Activated B cell treated with CpG ODN at 0.5 μM for 24 hours (primary cell): ENCODE data around the gene NANOGP8. TPM values are rescaled to one million over a fixed set of nuclear protein-coding genes. Genes with fewer than 3 reads are reported as not detected.

Source experiments
- ATAC-seq: fragments of 200-7000 bp; cut with Tn5 transposase; one replicate; pipeline ENCODE4 v1.10.0; 2021; ENCODE audit warnings: low read depth, mild to moderate bottlenecking, moderate library complexity
- CTCF ChIA-PET: fragments of 350-600 bp; sonication (Branson Sonifier 250); formaldehyde crosslinking; loops from one replicate; lab custom pipeline; 2021; ENCODE audit warnings: antibody characterized with exemption; lab: Charles Lee
- POLR2A ChIA-PET: fragments of 350-600 bp; sonication (Branson Sonifier 250); formaldehyde crosslinking; loops from one replicate; lab custom pipeline; 2021; ENCODE audit warnings: antibody characterized with exemption; lab: Charles Lee
- DNase-seq: peaks from one replicate; pipeline ENCODE4 v3.0.0; 2022
- H3K27ac Mint-ChIP-seq: one replicate; pipeline ENCODE4 v1.8.0; 2020; ENCODE audit warnings: mixed read lengths
- H3K27me3 Mint-ChIP-seq: one replicate; pipeline ENCODE4 v1.8.0; 2021; ENCODE audit warnings: mixed read lengths
- H3K36me3 Mint-ChIP-seq: one replicate; pipeline ENCODE4 v1.8.0; 2021; ENCODE audit warnings: low read depth, mixed read lengths
- H3K4me1 Mint-ChIP-seq: one replicate; pipeline ENCODE4 v1.8.0; 2021; ENCODE audit warnings: mixed read lengths
- H3K4me3 Mint-ChIP-seq: one replicate; pipeline ENCODE4 v1.8.0; 2020; ENCODE audit warnings: mild to moderate bottlenecking, mixed read lengths
- H3K9me3 Mint-ChIP-seq: one replicate; pipeline ENCODE4 v1.8.0; 2020; ENCODE audit warnings: mixed read lengths
- intact Hi-C: fragments of 100-400 bp; cut with micrococcal nuclease; formaldehyde crosslinking; loops from one replicate; pipeline ENCODE4 v1.15.1; 2024
- total RNA-seq: library from RNA; stranded (reverse); gene quantifications from 2 replicates; pipeline ENCODE4 v1.2.3, GENCODE V29; 2022
- TF ChIP-seq, protein P1 (sequence below): fragments of 200-600 bp; IDR thresholded peaks from one replicate; pipeline ENCODE4 v1.8.0; 2022; ENCODE audit warnings: antibody characterized with exemption, mild to moderate bottlenecking

Gene NANOGP8
- total RNA-seq, 1 donor from 2014 or later, result 0.47 TPM

DNA sequence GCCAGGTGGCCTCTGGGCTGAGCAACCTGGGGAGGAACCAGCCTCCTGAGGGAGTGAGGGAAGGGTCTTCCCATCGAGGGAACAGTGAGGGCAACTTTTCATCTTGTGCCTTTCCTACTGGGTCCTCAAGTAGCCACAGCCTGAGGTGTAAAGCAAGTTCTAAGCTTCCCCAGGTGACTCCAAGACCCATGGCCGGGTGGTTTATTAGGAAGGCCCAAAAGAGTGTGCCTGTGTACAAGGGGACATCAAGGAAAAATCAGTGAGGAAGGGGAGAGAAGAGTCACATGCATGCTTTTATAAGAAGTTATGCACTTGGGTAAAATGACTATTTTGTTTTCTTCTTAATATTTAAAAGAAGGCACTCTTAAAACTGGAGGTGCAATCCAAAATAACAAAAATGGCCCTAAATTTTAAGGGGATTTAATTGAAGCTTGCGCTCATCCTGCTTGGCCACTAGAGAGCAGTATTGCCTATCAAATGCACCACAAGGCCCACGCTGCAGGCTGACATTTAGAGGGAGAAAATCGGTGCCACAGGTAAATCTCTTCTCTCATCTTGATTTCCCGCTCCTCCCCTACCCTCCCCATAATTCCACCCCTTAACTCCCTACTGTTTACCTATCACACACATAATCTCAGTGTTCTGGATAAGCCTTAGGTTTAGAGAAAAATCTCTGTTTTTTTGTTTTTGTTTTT lies 6.7 kb downstream of the NANOGP8 start:
- POLR2A ChIA-PET, result no interaction called here
- intact Hi-C loops, result loop anchor here (1.0 kb wide), 1 partner anchor 366 kb away; no protein-coding TSS in a partner anchor
- H3K9me3 Mint-ChIP-seq, result no peaks in the 10 kb centered on the region

DNA sequence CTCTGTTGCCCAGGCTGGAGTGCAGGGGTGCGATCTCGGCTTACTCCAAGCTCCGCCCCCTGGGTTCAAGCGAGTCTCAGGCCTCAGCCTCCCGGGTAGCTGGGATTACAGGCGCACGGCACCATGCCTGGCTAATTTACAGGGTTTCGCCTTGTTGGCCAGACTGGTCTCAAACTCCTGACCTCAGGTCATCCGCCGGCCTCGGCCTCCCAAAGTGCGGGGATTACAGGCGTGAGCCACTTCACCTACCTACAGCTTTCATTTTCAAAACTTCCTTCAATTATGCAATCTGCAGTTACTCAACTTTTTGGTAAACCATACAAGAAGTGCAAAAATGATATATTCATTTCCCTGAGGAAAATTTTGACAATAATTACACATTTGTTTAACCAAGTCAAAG lies 14.0 kb downstream of the NANOGP8 start:
- ATAC-seq, result no peak
- H3K36me3 Mint-ChIP-seq, result no peaks in the 10 kb centered on the region
- CTCF ChIA-PET, result no interaction called here
- TF ChIP-seq, protein P1, sequence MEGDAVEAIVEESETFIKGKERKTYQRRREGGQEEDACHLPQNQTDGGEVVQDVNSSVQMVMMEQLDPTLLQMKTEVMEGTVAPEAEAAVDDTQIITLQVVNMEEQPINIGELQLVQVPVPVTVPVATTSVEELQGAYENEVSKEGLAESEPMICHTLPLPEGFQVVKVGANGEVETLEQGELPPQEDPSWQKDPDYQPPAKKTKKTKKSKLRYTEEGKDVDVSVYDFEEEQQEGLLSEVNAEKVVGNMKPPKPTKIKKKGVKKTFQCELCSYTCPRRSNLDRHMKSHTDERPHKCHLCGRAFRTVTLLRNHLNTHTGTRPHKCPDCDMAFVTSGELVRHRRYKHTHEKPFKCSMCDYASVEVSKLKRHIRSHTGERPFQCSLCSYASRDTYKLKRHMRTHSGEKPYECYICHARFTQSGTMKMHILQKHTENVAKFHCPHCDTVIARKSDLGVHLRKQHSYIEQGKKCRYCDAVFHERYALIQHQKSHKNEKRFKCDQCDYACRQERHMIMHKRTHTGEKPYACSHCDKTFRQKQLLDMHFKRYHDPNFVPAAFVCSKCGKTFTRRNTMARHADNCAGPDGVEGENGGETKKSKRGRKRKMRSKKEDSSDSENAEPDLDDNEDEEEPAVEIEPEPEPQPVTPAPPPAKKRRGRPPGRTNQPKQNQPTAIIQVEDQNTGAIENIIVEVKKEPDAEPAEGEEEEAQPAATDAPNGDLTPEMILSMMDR, result no peak
- no peak overlapping the region for H3K4me3 Mint-ChIP-seq
- H3K4me1 Mint-ChIP-seq, result no peaks in the 10 kb centered on the region
- H3K9me3 Mint-ChIP-seq, result no peaks in the 10 kb centered on the region
- H3K27ac Mint-ChIP-seq, result no peak overlapping the region
- POLR2A ChIA-PET, result no interaction called here
- no peak for DNase-seq
- intact Hi-C loops, result no loop called here
- H3K27me3 Mint-ChIP-seq, result peaks cover 2% of the 10 kb centered on the region

More for the DNA sequence above, 6.7 kb downstream of the NANOGP8 start:
- H3K36me3 Mint-ChIP-seq, result no peaks in the 10 kb centered on the region
- CTCF ChIA-PET, result interaction anchor here (0.5 to 1.5 kb wide), 3 partner anchors 366 to 442 kb away, joined by 3 to 12 read pairs (median 3); no protein-coding TSS in a partner anchor
- H3K4me3 Mint-ChIP-seq, result no peak overlapping the region
- TF ChIP-seq, protein P1, result no peak
- no peaks in the 10 kb centered on the region for H3K27me3 Mint-ChIP-seq
- ATAC-seq (no peak), DNase-seq (no peak)
- no peaks in the 10 kb centered on the region for H3K4me1 Mint-ChIP-seq
- H3K27ac Mint-ChIP-seq, result no peak overlapping the region

- ATAC-seq, result no peak
- Mint-ChIP-seq H3K4me3 (no peak overlapping the region), H3K27ac (no peak overlapping the region), H3K36me3 (no peaks in the 10 kb centered on the region), H3K4me1 (no peaks in the 10 kb centered on the region), H3K27me3 (peaks cover 2% of the 10 kb centered on the region), H3K9me3 (no peaks in the 10 kb centered on the region)
- POLR2A ChIA-PET, result no interaction called here
- CTCF ChIA-PET, result no interaction called here
- intact Hi-C loops, result no loop called here
- TF ChIP-seq, protein P1, result no peak
- no peak for DNase-seq
Observed at GRCh38 chr15:35068846-35069475, 16.1 kb downstream of the NANOGP8 start.

DNA sequence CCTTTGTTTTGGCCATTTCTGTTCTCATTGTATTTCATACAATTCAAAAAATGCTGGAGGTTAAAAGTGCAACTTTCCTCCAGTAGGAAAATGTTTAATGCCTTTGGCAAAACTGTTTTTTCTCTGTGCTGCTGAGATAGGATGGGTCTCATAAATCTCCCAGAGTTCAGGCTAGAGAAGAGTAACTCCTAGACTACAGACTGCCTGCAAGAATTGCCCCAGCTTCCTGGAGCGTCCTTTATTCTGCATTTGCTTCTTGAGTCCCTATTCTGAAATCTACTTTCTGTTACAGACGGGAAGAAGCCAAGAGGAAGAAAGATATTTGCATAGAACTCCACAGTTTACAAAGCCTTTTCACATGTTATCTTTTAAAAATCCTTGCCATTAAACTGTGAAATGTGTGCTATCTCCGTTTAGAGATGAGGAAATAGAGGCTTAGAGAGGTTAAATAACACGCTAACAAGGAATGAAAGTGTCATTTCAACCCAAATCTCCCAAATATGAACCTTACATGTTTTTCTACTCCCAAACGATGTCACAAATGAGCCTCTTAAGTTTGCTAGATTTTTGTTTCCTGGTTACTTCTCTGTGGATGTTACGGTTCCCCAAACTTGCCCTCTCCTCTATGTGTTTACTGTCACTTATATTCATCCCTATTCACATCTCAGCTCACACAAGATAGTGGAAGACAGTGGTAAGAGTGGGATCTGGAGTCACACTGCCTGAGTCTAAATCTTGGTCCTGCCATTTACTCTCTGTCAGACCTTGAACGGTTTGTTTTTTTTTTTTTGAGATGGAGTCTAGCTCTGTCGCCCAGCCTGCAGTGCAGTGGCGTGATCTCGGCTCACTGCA lies 17.4 kb downstream of the NANOGP8 start:
- Mint-ChIP-seq H3K27ac (no peak overlapping the region), H3K4me1 (no peaks in the 10 kb centered on the region), H3K36me3 (no peaks in the 10 kb centered on the region), H3K27me3 (peaks cover 2% of the 10 kb centered on the region), H3K4me3 (no peak overlapping the region), H3K9me3 (no peaks in the 10 kb centered on the region)
- ChIA-PET POLR2A (no interaction called here), CTCF (no interaction called here)
- no peak for ATAC-seq
- TF ChIP-seq, protein P1, result no peak
- intact Hi-C loops, result no loop called here
- DNase-seq, result no peak

DNA sequence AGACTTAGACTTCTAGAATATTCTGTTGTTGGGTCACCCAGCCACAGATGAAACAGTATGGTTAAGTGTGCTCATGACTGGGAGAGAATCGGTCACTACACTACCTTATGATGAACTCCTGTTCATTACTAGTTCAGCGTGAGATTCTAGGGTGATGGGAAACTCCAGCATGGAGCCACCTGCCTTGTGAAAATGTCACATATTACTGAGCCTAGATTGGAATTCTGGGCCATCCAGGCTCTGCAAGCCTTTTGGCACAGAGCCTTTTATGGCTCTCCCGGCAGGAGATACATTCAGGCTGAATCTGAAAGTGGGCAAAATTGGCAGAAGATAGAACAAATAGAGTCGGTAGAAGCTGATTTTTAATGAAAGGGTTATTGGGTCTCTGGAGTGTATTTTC lies 19.0 kb downstream of the NANOGP8 start:
- ATAC-seq, result no peak
- ChIA-PET POLR2A (no interaction called here), CTCF (no interaction called here)
- intact Hi-C loops, result no loop called here
- Mint-ChIP-seq H3K36me3 (no peaks in the 10 kb centered on the region), H3K27me3 (peaks cover 2% of the 10 kb centered on the region), H3K4me1 (no peaks in the 10 kb centered on the region), H3K4me3 (no peak overlapping the region), H3K27ac (no peak overlapping the region), H3K9me3 (no peaks in the 10 kb centered on the region)
- TF ChIP-seq, protein P1, result no peak
- DNase-seq, result no peak
